Activated CD8-positive, alpha-beta T cell treated with anti-CD3 and anti-CD28 coated beads, Interleukin-2, amount 10 ng/mL, durations not matched to agents 7 days and 5 days (primary cell): ENCODE data around the gene TNFRSF1B. TPM values are rescaled to one million over a fixed set of nuclear protein-coding genes. Genes with fewer than 3 reads are reported as not detected.

Experiments
- ATAC-seq: fragments of 150-1000 bp; cut with Tn5 transposase; one replicate; pipeline ENCODE4 v1.10.0; 2021; ENCODE audit warnings: moderate library complexity
- CTCF ChIA-PET: fragments of 350-600 bp; sonication (Branson Sonifier 250); formaldehyde crosslinking; loops from one replicate; lab custom pipeline; 2021; ENCODE audit warnings: antibody characterized with exemption; lab: Charles Lee
- POLR2A ChIA-PET: fragments of 350-600 bp; sonication (Branson Sonifier 250); formaldehyde crosslinking; loops from one replicate; lab custom pipeline; 2021; ENCODE audit warnings: antibody characterized with exemption; lab: Charles Lee
- DNase-seq: peaks from one replicate; pipeline ENCODE4 v3.0.0-alpha.2; 2020
- H3K27ac Mint-ChIP-seq: one replicate; pipeline ENCODE4 v1.8.0; 2021; ENCODE audit warnings: mild to moderate bottlenecking, mixed read lengths
- H3K27me3 Mint-ChIP-seq: one replicate; pipeline ENCODE4 v1.8.0; 2021; ENCODE audit warnings: low read depth, mixed read lengths
- H3K36me3 Mint-ChIP-seq: one replicate; pipeline ENCODE4 v1.8.0; 2021; ENCODE audit warnings: low read depth, mixed read lengths
- H3K4me1 Mint-ChIP-seq: one replicate; pipeline ENCODE4 v1.8.0; 2021; ENCODE audit warnings: low read depth, mixed read lengths
- H3K4me3 Mint-ChIP-seq: one replicate; pipeline ENCODE4 v1.8.0; 2021; ENCODE audit warnings: mild to moderate bottlenecking, mixed read lengths
- H3K9me3 Mint-ChIP-seq: one replicate; pipeline ENCODE4 v1.8.0; 2022; ENCODE audit warnings: mixed read lengths; ENCODE audit not compliant: insufficient read depth
- total RNA-seq, 2 experiments: library from RNA; stranded (reverse); gene quantifications; one replicate each; pipeline ENCODE4 v1.2.3, GENCODE V29; 2021

TNFRSF1B gene
- total RNA-seq, 2 experiments from 2014 or later = 274 to 284 TPM

GRCh38 chr1:12130466-12131130 is 36.2 kb upstream of the TNFRSF1B start:
- ChIA-PET CTCF (interaction anchor here (0.7 to 1.3 kb wide), 5 partner anchors 8 to 78 kb away, joined by 3 to 4 read pairs (median 3); no protein-coding TSS in a partner anchor), POLR2A (interaction anchor here (0.6 kb wide), 1 partner anchor 311 kb away, joined by 3 read pairs; no protein-coding TSS in a partner anchor)
- no peak for ATAC-seq
- Mint-ChIP-seq H3K4me1 (peaks cover 46% of the 10 kb centered on the region), H3K4me3 (no peak overlapping the region), H3K27ac (no peak overlapping the region), H3K36me3 (no peaks in the 10 kb centered on the region), H3K27me3 (no peaks in the 10 kb centered on the region), H3K9me3 (no peaks in the 10 kb centered on the region)
- DNase-seq = no peak

- Mint-ChIP-seq H3K4me3 (no peak overlapping the region), H3K9me3 (no peaks in the 10 kb centered on the region), H3K36me3 (no peaks in the 10 kb centered on the region), H3K27ac (peak overlapping the region; percentile 91), H3K27me3 (no peaks in the 10 kb centered on the region), H3K4me1 (peaks cover 33% of the 10 kb centered on the region)
- no peak for DNase-seq
- POLR2A ChIA-PET = no interaction called here
- no peak for ATAC-seq
- CTCF ChIA-PET = interaction anchor here (0.6 to 1.3 kb wide), 3 partner anchors 17 to 78 kb away, joined by 3 read pairs; no protein-coding TSS in a partner anchor
Measured at GRCh38 chr1:12132078-12132477, 34.7 kb upstream of the TNFRSF1B start.

GRCh38 chr1:12134716-12135115 is 32.1 kb upstream of the TNFRSF1B start:
- H3K4me1 Mint-ChIP-seq = peaks cover 29% of the 10 kb centered on the region
- POLR2A ChIA-PET = interaction anchor here (0.8 kb wide), 1 partner anchor 16 kb away, joined by 3 read pairs; no protein-coding TSS in a partner anchor
- ATAC-seq (no peak), DNase-seq (no peak)
- H3K36me3 Mint-ChIP-seq = no peaks in the 10 kb centered on the region
- H3K27me3 Mint-ChIP-seq = no peaks in the 10 kb centered on the region
- no peak overlapping the region for H3K27ac Mint-ChIP-seq
- no peak overlapping the region for H3K4me3 Mint-ChIP-seq
- no peaks in the 10 kb centered on the region for H3K9me3 Mint-ChIP-seq
- CTCF ChIA-PET = interaction anchor here (1.1 to 3.9 kb wide), 2 partner anchors 9 to 43 kb away, joined by 3 to 17 read pairs; no protein-coding TSS in a partner anchor

- no peaks in the 10 kb centered on the region for H3K9me3 Mint-ChIP-seq
- DNase-seq (no peak), ATAC-seq (no peak)
- no peaks in the 10 kb centered on the region for H3K27me3 Mint-ChIP-seq
- no peak overlapping the region for H3K4me3 Mint-ChIP-seq
- no peaks in the 10 kb centered on the region for H3K36me3 Mint-ChIP-seq
- ChIA-PET CTCF (interaction anchor here (3.9 kb wide), 1 partner anchor 10 kb away, joined by 17 read pairs; no protein-coding TSS in a partner anchor), POLR2A (no interaction called here)
- no peak overlapping the region for H3K27ac Mint-ChIP-seq
- peaks cover 28% of the 10 kb centered on the region for H3K4me1 Mint-ChIP-seq
Measured at GRCh38 chr1:12135612-12136011, 31.2 kb upstream of the TNFRSF1B start.

GRCh38 chr1:12136916-12137610 is 29.7 kb upstream of the TNFRSF1B start:
- DNase-seq (no peak), ATAC-seq (no peak)
- ChIA-PET POLR2A (no interaction called here), CTCF (interaction anchor here (0.7 to 1.7 kb wide), 4 partner anchors 11 to 32 kb away, joined by 3 to 16 read pairs (median 3); no protein-coding TSS in a partner anchor)
- H3K27ac Mint-ChIP-seq = no peak overlapping the region
- H3K4me3 Mint-ChIP-seq = no peak overlapping the region
- H3K4me1 Mint-ChIP-seq = peaks cover 26% of the 10 kb centered on the region
- no peaks in the 10 kb centered on the region for H3K9me3 Mint-ChIP-seq
- H3K27me3 Mint-ChIP-seq = no peaks in the 10 kb centered on the region
- H3K36me3 Mint-ChIP-seq = no peaks in the 10 kb centered on the region

- no peaks in the 10 kb centered on the region for H3K9me3 Mint-ChIP-seq
- no peaks in the 10 kb centered on the region for H3K27me3 Mint-ChIP-seq
- no peak for ATAC-seq
- POLR2A ChIA-PET = interaction anchor here (1.7 kb wide), 1 partner anchor 12 kb away, joined by 7 read pairs; no protein-coding TSS in a partner anchor
- H3K4me3 Mint-ChIP-seq = no peak overlapping the region
- peaks cover 23% of the 10 kb centered on the region for H3K4me1 Mint-ChIP-seq
- H3K36me3 Mint-ChIP-seq = no peaks in the 10 kb centered on the region
- peak overlapping the region; percentile 46 for H3K27ac Mint-ChIP-seq
- DNase-seq = no peak
- CTCF ChIA-PET = interaction anchor here (0.7 to 2.0 kb wide), 5 partner anchors 11 to 67 kb away, joined by 3 to 23 read pairs (median 5); no protein-coding TSS in a partner anchor
Measured at GRCh38 chr1:12138196-12139168, 28.3 kb upstream of the TNFRSF1B start.

- H3K27me3 Mint-ChIP-seq = no peaks in the 10 kb centered on the region
- no peaks in the 10 kb centered on the region for H3K36me3 Mint-ChIP-seq
- ChIA-PET POLR2A (interaction anchor here (0.7 to 1.7 kb wide), 3 partner anchors 10 to 22 kb away, joined by 3 to 7 read pairs (median 3); no protein-coding TSS in a partner anchor), CTCF (interaction anchor here (0.7 to 2.0 kb wide), 5 partner anchors 10 to 37 kb away, joined by 3 to 23 read pairs (median 5); no protein-coding TSS in a partner anchor)
- H3K27ac Mint-ChIP-seq = no peak overlapping the region
- ATAC-seq (no peak), DNase-seq (no peak)
- H3K9me3 Mint-ChIP-seq = no peaks in the 10 kb centered on the region
- peaks cover 30% of the 10 kb centered on the region for H3K4me1 Mint-ChIP-seq
- no peak overlapping the region for H3K4me3 Mint-ChIP-seq
Measured at GRCh38 chr1:12140016-12140415, 26.8 kb upstream of the TNFRSF1B start.

- ChIA-PET POLR2A (interaction anchor here (0.6 to 1.3 kb wide), 2 partner anchors 19 to 28 kb away, joined by 3 to 5 read pairs; no protein-coding TSS in a partner anchor), CTCF (interaction anchor here (0.7 to 2.0 kb wide), 4 partner anchors 9 to 16 kb away, joined by 3 to 23 read pairs (median 6); no protein-coding TSS in a partner anchor)
- Mint-ChIP-seq H3K27ac (no peak overlapping the region), H3K4me1 (peaks cover 36% of the 10 kb centered on the region), H3K27me3 (no peaks in the 10 kb centered on the region), H3K9me3 (no peaks in the 10 kb centered on the region), H3K36me3 (no peaks in the 10 kb centered on the region), H3K4me3 (no peak overlapping the region)
- ATAC-seq (no peak), DNase-seq (no peak)
Measured at GRCh38 chr1:12140515-12141162, 26.2 kb upstream of the TNFRSF1B start.

GRCh38 chr1:12141163-12141850 is 25.5 kb upstream of the TNFRSF1B start:
- H3K27me3 Mint-ChIP-seq = no peaks in the 10 kb centered on the region
- no peaks in the 10 kb centered on the region for H3K36me3 Mint-ChIP-seq
- POLR2A ChIA-PET = interaction anchor here (0.6 to 1.3 kb wide), 3 partner anchors 18 to 234 kb away, joined by 3 to 5 read pairs (median 3); no protein-coding TSS in a partner anchor
- no peak overlapping the region for H3K27ac Mint-ChIP-seq
- ATAC-seq = no peak
- DNase-seq = no peak
- no peak overlapping the region for H3K4me3 Mint-ChIP-seq
- H3K4me1 Mint-ChIP-seq = peaks cover 40% of the 10 kb centered on the region
- CTCF ChIA-PET = interaction anchor here (1.3 kb wide), 1 partner anchor 17 kb away, joined by 8 read pairs; no protein-coding TSS in a partner anchor
- H3K9me3 Mint-ChIP-seq = no peaks in the 10 kb centered on the region
